Glutamatergic neuron (in vitro differentiated cells): ENCODE measurements around the gene NOP53. TPM values are rescaled to one million over a fixed set of nuclear protein-coding genes. Genes with fewer than 3 reads are reported as not detected.
"Not testable (repeated sequence)": the region's sequence is repeated elsewhere in the genome, so short reads cannot be mapped to it uniquely, and the experiment has no call there.

ENCODE experiments used
- DNase-seq: peaks from one replicate; pipeline ENCODE4 v3.0.0; 2022
- H3K27ac Mint-ChIP-seq: one replicate; pipeline ENCODE4 v1.8.0; 2020; ENCODE audit warnings: mild to moderate bottlenecking, mixed read lengths, inconsistent platforms; ENCODE audit not compliant: unreplicated experiment
- H3K27me3 Mint-ChIP-seq: one replicate; pipeline ENCODE4 v1.8.0; 2020; ENCODE audit warnings: mild to moderate bottlenecking, moderate library complexity, mixed read lengths, inconsistent platforms; ENCODE audit not compliant: unreplicated experiment
- H3K36me3 Mint-ChIP-seq: one replicate; pipeline ENCODE4 v1.8.0; 2020; ENCODE audit warnings: mild to moderate bottlenecking, mixed read lengths, inconsistent platforms; ENCODE audit not compliant: unreplicated experiment
- H3K4me1 Mint-ChIP-seq: one replicate; pipeline ENCODE4 v1.8.0; 2020; ENCODE audit warnings: mild to moderate bottlenecking, low read depth, mixed read lengths, inconsistent platforms; ENCODE audit not compliant: unreplicated experiment
- H3K4me3 Mint-ChIP-seq: one replicate; pipeline ENCODE4 v1.8.0; 2020; ENCODE audit warnings: mild to moderate bottlenecking, mixed read lengths, inconsistent platforms; ENCODE audit not compliant: unreplicated experiment
- H3K9me3 Mint-ChIP-seq: one replicate; pipeline ENCODE4 v1.8.0; 2020; ENCODE audit warnings: mild to moderate bottlenecking, moderate library complexity, mixed read lengths, inconsistent platforms; ENCODE audit not compliant: unreplicated experiment
- CTCF ChIP-seq: fragments of 200-600 bp; sonication (generic); IDR thresholded peaks from one replicate; pipeline ENCODE4 v1.5.0; 2021; ENCODE audit not compliant: partially characterized antibody, unreplicated experiment
- total RNA-seq: library from RNA; stranded (reverse); fragmentation: NEBNext Ultra II Directional; extraction: Animal tissue kit (Norgen Biotek cat#: 25700); gene quantifications from one replicate; pipeline ENCODE4 v1.2.1, GENCODE V29; 2021; ENCODE audit not compliant: unreplicated experiment

The NOP53 gene
- total RNA-seq, 1 donor from 2014 or later = 163 TPM

GRCh38 chr19:47730910-47731309 lies 14.4 kb upstream of the NOP53 start:
- no peak for TF ChIP-seq CTCF
- Mint-ChIP-seq H3K36me3 (no peaks in the 10 kb centered on the region), H3K4me1 (no peaks in the 10 kb centered on the region), H3K9me3 (peaks cover 2% of the 10 kb centered on the region), H3K27ac (no peak overlapping the region), H3K27me3 (peaks cover 10% of the 10 kb centered on the region), H3K4me3 (no peak overlapping the region)
- no peak for DNase-seq

DNA sequence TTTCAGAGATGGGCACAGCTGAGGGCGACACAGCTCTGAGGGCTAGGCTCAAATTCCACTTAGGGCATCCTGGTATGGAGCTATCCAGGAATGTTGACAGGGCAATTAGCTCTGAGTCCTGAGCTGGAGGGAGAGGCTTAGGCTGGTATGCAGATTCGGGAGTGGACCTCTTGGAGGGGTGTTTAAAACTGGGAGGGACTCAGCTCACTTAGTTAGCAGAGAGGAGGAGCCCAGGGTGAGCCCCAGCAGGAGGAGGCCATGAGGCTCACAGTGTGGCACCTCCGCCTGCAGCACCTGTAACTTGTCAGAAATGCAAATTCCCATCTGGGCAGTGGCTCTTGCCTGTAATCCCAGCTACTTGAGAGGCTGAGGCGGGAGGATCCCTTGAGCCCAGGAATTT lies 10.2 kb upstream of the NOP53 start:
- Mint-ChIP-seq H3K27me3 (peaks cover 3% of the 10 kb centered on the region), H3K9me3 (peaks cover 4% of the 10 kb centered on the region), H3K4me3 (no peak overlapping the region), H3K4me1 (no peaks in the 10 kb centered on the region), H3K27ac (no peak overlapping the region), H3K36me3 (no peaks in the 10 kb centered on the region)
- TF ChIP-seq CTCF = no peak
- DNase-seq = no peak

DNA sequence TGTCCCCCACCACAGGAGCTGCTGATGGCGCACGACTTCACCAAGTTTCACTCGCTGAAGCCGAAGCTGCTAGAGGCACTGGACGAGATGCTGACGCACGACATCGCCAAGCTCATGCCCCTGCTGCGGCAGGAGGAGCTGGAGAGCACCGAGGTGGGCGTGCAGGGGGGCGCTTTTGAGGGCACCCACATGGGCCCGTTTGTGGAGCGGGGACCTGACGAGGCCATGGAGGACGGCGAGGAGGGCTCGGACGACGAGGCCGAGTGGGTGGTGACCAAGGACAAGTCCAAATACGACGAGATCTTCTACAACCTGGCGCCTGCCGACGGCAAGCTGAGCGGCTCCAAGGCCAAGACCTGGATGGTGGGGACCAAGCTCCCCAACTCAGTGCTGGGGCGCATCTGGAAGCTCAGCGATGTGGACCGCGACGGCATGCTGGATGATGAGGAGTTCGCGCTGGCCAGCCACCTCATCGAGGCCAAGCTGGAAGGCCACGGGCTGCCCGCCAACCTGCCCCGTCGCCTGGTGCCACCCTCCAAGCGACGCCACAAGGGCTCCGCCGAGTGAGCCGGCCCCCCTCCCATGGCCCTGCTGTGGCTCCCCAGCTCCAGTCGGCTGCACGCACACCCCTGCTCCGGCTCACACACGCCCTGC lies 4.4 kb upstream of the NOP53 start:
- no peak for TF ChIP-seq CTCF
- no peak overlapping the region for H3K4me3 Mint-ChIP-seq
- H3K4me1 Mint-ChIP-seq = no peaks in the 10 kb centered on the region
- DNase-seq = no peak
- H3K9me3 Mint-ChIP-seq = peaks cover 8% of the 10 kb centered on the region
- no peaks in the 10 kb centered on the region for H3K36me3 Mint-ChIP-seq
- peaks cover 11% of the 10 kb centered on the region for H3K27me3 Mint-ChIP-seq
- no peak overlapping the region for H3K27ac Mint-ChIP-seq

DNA sequence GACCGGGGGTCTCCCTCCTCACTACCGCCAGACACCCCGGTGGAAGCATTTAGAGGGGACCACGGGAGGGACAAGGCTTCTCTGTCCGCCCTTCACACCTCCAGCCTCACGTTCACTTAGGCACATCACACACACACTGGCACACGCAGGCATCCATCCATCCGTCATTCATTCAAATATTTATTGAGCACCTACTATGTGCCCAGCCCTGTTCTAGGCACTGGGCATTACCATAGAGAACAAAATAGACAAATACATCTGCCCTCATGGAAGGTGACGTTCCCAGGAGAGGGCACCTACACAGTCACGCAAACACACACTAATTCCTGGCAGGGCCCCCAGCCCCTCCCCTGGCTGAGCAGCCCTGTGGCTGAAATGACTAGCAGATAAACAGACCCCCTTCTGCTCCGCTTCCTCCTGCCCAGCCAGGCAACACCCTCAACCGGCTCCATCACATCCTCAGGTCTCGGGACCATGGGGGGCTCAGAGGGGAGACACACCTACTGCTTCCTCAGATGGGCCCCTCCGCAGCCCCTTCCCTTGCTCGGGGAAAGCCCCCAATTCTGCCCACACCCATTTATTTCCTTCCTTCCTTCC lies 3.7 kb upstream of the NOP53 start:
- Mint-ChIP-seq H3K4me1 (no peaks in the 10 kb centered on the region), H3K4me3 (peak overlapping the region; percentile 3), H3K9me3 (peaks cover 6% of the 10 kb centered on the region), H3K36me3 (no peaks in the 10 kb centered on the region), H3K27ac (no peak overlapping the region), H3K27me3 (peaks cover 11% of the 10 kb centered on the region)
- DNase-seq = no peak
- TF ChIP-seq CTCF = no peak

GRCh38 chr19:47742634-47743033 lies 2.7 kb upstream of the NOP53 start:
- Mint-ChIP-seq H3K36me3 (no peaks in the 10 kb centered on the region), H3K27me3 (peaks cover 11% of the 10 kb centered on the region), H3K4me3 (peak overlapping the region; percentile 46), H3K4me1 (no peaks in the 10 kb centered on the region), H3K9me3 (peaks cover 6% of the 10 kb centered on the region), H3K27ac (no peak overlapping the region)
- TF ChIP-seq CTCF = no peak
- no peak for DNase-seq

GRCh38 chr19:47746129-47746528 lies 783 bp downstream of the NOP53 start:
- H3K4me3 Mint-ChIP-seq = peak overlapping the region; percentile 93
- not testable (repeated sequence) for H3K27ac Mint-ChIP-seq, H3K4me1 Mint-ChIP-seq, H3K9me3 Mint-ChIP-seq, H3K36me3 Mint-ChIP-seq, DNase-seq
- peaks cover 11% of the 10 kb centered on the region for H3K27me3 Mint-ChIP-seq
